GM19043 (cell line): ENCODE measurements around the gene DCD.

Experiments
- ATAC-seq: cut with Tn5 transposase; IDR thresholded peaks from one replicate; pipeline ENCODE4 v1.9.1; 2021; ENCODE audit warnings: low read depth; ENCODE audit not compliant: unreplicated experiment

Gene DCD

GRCh38 chr12:54612225-54612750 lies 35.9 kb downstream of the DCD start:
- no peak for ATAC-seq

- ATAC-seq, result no peak
Measured at GRCh38 chr12:54611715-54612149, 36.4 kb downstream of the DCD start.

- no peak for ATAC-seq
Measured at GRCh38 chr12:54608769-54609168, 39.4 kb downstream of the DCD start.

DNA sequence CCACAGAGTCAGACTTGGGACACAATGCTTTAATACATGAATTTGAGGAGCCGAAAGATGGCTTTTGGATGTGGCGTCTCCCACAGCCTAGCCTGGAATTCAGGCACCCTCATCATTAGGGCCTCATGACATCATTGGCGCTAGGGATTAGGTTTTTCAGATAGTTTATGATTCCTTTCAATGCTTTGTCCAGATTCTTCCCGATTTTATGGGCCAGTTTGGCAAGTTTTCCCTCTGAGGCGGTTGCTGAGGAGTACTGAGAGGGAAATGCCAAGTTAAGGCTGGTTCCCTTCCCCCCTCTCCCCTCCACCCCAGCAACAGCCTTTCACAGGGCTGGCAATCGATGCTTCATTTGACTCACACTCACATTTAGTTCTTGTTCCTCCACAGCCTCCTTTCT lies 40.0 kb downstream of the DCD start:
- ATAC-seq, result no peak

DNA sequence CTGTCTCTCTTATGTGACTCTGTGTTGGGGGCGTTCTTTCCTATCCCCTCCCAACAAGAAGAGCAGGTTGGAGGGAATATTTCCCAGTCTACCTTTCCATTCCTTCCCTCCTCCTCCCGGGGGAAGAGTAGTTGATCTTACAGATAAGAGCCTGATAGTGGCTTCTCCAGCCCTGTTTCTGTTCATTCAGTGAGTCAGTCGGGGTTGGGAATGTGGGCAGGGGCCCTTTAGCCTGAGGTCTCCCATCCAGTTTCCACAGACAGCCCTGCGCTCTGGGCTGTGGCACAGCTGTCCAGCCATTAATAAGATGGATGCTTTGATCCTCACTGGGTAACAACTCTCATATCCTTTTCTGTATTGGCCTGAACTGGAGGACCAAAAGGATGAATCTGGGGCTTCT lies 41.6 kb downstream of the DCD start:
- no peak for ATAC-seq

DNA sequence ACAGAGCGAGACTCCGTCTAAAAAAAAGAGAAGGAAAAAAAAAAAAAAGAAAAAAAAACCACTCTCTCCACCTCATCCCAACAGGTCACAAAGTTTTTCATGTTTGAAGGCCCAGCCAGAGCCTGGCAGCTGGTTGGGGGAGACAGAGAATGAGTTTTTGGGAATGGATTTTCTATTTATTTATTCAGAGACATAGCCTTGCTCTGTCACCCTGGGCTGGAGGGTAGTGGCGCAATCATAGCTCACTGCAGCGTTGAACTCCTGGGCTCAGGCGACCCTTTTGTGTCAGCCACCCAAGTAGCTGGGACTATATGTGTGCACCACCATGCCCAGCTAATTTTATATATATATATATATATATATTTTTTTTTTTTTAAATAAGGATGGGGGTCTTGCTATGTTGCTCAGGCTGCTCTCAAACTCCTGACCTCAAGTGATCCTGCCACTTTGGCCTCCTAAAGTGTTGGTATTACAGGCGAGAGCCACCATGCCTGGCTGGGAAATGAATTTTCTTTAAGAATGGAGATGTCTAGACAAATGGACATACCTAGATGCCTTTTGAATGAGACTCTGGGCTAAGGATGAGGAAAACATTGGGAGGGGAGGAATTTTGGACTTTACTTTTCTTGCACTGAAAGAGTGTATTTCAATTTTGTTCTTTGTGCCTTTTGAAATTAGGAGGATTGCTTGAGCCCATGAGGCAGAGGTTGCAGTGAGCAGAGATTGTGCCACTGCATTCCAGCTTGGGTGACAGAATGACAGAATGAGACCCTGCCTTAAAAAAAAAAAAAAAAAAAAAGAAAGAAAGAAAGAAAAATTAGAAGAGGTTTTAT lies 42.8 kb downstream of the DCD start:
- ATAC-seq, result no peak

GRCh38 chr12:54604436-54604835 lies 43.7 kb downstream of the DCD start:
- ATAC-seq, result no peak

- no peak for ATAC-seq
Measured at GRCh38 chr12:54603872-54604271, 44.3 kb downstream of the DCD start.

DNA sequence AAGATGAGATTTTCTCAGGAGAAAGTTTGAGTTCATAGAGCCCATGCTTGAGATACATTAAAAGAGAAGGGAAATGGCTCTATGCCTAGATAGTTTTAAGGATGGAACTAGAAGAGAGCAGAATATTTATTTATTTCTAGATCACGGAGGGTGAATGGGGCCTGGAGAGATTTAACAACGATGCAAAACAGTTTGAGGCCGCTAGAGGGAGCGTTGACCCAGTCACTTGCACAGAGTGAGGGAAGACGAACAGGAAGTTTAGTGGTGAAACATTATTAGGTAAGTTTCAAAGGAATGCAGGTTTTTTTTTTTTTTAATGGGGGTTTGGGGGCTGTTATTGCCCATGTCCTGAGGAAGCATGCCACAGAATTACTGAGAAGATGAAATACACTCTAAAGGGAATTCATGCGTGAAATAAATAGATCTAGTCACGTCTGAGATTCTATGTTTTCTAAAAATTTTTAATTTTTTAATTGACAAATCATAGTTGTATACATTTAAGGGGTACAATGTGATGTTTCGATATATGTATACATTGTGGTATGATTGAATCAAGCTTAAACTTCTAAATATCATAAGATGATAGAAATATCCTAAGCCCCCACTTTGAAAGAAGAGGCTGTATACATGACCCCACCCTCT lies 44.9 kb downstream of the DCD start:
- ATAC-seq, result peak; percentile 91

- no peak for ATAC-seq
Measured at GRCh38 chr12:54602661-54603060, 45.5 kb downstream of the DCD start.

- no peak for ATAC-seq
Measured at GRCh38 chr12:54601841-54602240, 46.3 kb downstream of the DCD start.

DNA sequence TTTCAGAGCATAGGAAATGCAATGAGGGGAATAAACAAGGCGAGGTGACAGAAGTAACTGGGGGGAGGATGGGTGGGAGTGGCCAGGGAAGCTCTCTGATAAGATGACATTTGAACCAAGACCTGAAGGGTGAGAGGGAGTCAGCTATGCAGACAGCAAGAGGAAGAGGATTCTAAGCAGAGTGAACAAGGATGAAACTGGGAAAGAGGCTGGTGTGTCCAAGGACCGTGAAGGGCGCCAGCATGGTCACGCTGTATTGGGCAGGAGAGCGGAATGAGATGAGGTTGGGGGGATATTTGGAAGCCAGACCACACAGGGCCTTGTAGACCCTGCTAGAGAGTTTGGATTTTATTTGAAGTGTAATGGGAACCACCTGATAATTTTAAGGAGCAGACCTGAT lies 49.2 kb downstream of the DCD start:
- no peak for ATAC-seq

- no peak for ATAC-seq
Measured at GRCh38 chr12:54596526-54596946, 51.6 kb downstream of the DCD start.

DNA sequence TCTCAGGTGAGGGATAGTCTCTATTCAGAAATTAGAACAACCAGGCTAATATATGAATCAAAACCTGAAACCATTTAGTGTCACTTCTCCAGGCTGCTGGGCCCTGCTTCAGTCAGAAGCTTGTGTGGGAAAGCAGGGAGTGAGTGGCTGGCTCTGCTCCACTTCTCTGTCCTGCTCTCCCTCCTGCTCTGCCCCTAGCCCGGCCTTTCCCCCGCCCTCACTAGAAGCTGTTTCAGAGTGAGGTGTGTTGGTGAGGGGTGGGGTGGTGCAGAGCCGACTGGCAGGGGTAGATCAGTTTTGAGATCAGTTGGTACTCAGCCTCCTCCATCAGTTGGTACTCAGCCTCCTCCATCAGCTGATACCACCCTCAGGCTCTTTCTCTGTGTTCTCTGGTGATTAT lies 52.7 kb downstream of the DCD start:
- no peak for ATAC-seq
